Stomach smooth muscle (tissue), 2 donors: ENCODE results near the gene CACFD1.

Experiments
- H3K27ac ChIP-seq: one replicate; pipeline ENCODE4 v1.7.0; 2013; ENCODE audit warnings: mild to moderate bottlenecking, low read length, inconsistent platforms
- H3K27me3 ChIP-seq, 2 donors: one replicate each; pipeline ENCODE4 v1.7.0; 2013; ENCODE audit warnings: low read length in 2 of 2; ENCODE audit not compliant: insufficient read depth in 2 of 2, control insufficient read depth in 1 of 2
- H3K36me3 ChIP-seq, 2 donors: one replicate each; pipeline ENCODE4 v1.7.0; 2013; ENCODE audit warnings: low read length in 2 of 2; ENCODE audit not compliant: control insufficient read depth in 2 of 2, insufficient read depth in 2 of 2
- H3K4me1 ChIP-seq: one replicate; pipeline ENCODE4 v1.7.0; 2013; ENCODE audit warnings: low read length; ENCODE audit not compliant: control insufficient read depth, insufficient read depth
- H3K4me3 ChIP-seq, 2 donors: one replicate each; pipeline ENCODE4 v1.7.0; 2013; ENCODE audit warnings: low read length in 2 of 2
- H3K9ac ChIP-seq, 2 donors: one replicate each; pipeline ENCODE4 v1.7.0; 2013; ENCODE audit warnings: low read length in 2 of 2, mild to moderate bottlenecking in 1 of 2
- H3K9me3 ChIP-seq, 2 donors: one replicate each; pipeline ENCODE4 v1.7.0; 2013; ENCODE audit warnings: low read length in 2 of 2; ENCODE audit not compliant: control insufficient read depth in 2 of 2
- donor health status: healthy.
- donor health status: Pancreatic carcinoma.

The CACFD1 gene

GRCh38 chr9:133505901-133506652 lies 46.3 kb downstream of the CACFD1 start:
- Histone ChIP-seq H3K36me3 (no peaks in the 10 kb centered on the region), H3K27ac (no peak overlapping the region), H3K9ac (no peak overlapping the region), H3K4me1 (peaks cover 17% of the 10 kb centered on the region), H3K9me3 (peaks cover 0 to 7% of the 10 kb centered on the region in 2 donors), H3K27me3 (peaks cover 0 to 7% of the 10 kb centered on the region in 2 donors), H3K4me3 (no peak overlapping the region)

GRCh38 chr9:133506653-133507038 lies 46.9 kb downstream of the CACFD1 start:
- Histone ChIP-seq H3K9me3 (peaks cover 0 to 2% of the 10 kb centered on the region in 2 donors), H3K9ac (no peak overlapping the region), H3K27me3 (peaks cover 0 to 7% of the 10 kb centered on the region in 2 donors), H3K36me3 (no peaks in the 10 kb centered on the region), H3K27ac (no peak overlapping the region), H3K4me1 (peaks cover 17% of the 10 kb centered on the region), H3K4me3 (no peak overlapping the region)

GRCh38 chr9:133507246-133507965 lies 47.6 kb downstream of the CACFD1 start:
- no peaks in the 10 kb centered on the region for H3K36me3 ChIP-seq
- no peak overlapping the region for H3K27ac ChIP-seq
- H3K4me1 ChIP-seq = peaks cover 17% of the 10 kb centered on the region
- H3K9me3 ChIP-seq = no peaks in the 10 kb centered on the region
- H3K9ac ChIP-seq = no peak overlapping the region
- no peak overlapping the region for H3K4me3 ChIP-seq
- peaks cover 0 to 7% of the 10 kb centered on the region in 2 donors for H3K27me3 ChIP-seq

DNA sequence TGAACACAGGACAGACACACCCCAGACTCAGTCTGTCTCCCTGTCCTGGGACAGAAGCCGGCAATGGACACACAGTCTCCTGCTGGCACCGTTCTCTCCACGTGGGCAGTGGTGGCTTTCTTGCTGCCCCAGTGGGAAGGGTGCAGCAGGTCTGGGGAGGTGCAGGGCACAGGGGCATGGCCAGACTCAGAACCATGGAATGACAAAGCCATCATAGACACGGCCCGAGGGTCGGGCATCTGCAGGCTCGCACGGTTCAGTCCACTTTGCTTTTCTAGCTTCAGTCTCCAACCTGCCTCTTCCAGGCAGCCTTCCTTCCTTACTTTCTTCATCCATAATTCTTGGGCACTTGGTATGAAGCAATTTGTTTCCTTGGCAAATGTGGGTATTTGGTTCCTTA lies 48.3 kb downstream of the CACFD1 start:
- no peaks in the 10 kb centered on the region for H3K9me3 ChIP-seq
- no peak overlapping the region for H3K4me3 ChIP-seq
- H3K4me1 ChIP-seq = peaks cover 17% of the 10 kb centered on the region
- no peaks in the 10 kb centered on the region for H3K36me3 ChIP-seq
- no peak overlapping the region for H3K9ac ChIP-seq
- no peak overlapping the region for H3K27ac ChIP-seq
- H3K27me3 ChIP-seq = peaks cover 0 to 7% of the 10 kb centered on the region in 2 donors

GRCh38 chr9:133509179-133510083 lies 49.7 kb downstream of the CACFD1 start:
- peaks cover 0 to 7% of the 10 kb centered on the region in 2 donors for H3K27me3 ChIP-seq

GRCh38 chr9:133510926-133511505 lies 51.2 kb downstream of the CACFD1 start:
- H3K27me3 ChIP-seq = peaks cover 4 to 9% of the 10 kb centered on the region in 2 donors
- peaks cover 21% of the 10 kb centered on the region for H3K4me1 ChIP-seq
- no peak overlapping the region for H3K9ac ChIP-seq
- H3K4me3 ChIP-seq = no peak overlapping the region
- no peak overlapping the region for H3K27ac ChIP-seq
- H3K9me3 ChIP-seq = no peaks in the 10 kb centered on the region
- no peaks in the 10 kb centered on the region for H3K36me3 ChIP-seq

More at GRCh38 chr9:133509179-133510083, 49.7 kb downstream of the CACFD1 start:
- Histone ChIP-seq H3K4me1 (peaks cover 24% of the 10 kb centered on the region), H3K27ac (no peak overlapping the region), H3K4me3 (no peak overlapping the region), H3K36me3 (no peaks in the 10 kb centered on the region), H3K9ac (peak overlapping the region in 1 of 2 donors; percentile 27), H3K9me3 (no peaks in the 10 kb centered on the region)

GRCh38 chr9:133511607-133512006 lies 51.8 kb downstream of the CACFD1 start:
- Histone ChIP-seq H3K4me1 (peaks cover 21% of the 10 kb centered on the region), H3K27ac (no peak overlapping the region), H3K9ac (no peak overlapping the region), H3K36me3 (no peaks in the 10 kb centered on the region), H3K27me3 (peaks cover 4 to 9% of the 10 kb centered on the region in 2 donors), H3K9me3 (no peaks in the 10 kb centered on the region), H3K4me3 (no peak overlapping the region)

GRCh38 chr9:133512253-133513213 lies 52.8 kb downstream of the CACFD1 start:
- H3K9ac ChIP-seq = no peak overlapping the region
- no peak overlapping the region for H3K4me3 ChIP-seq
- peaks cover 4 to 6% of the 10 kb centered on the region in 2 donors for H3K27me3 ChIP-seq
- no peak overlapping the region for H3K27ac ChIP-seq
- H3K36me3 ChIP-seq = no peaks in the 10 kb centered on the region
- H3K4me1 ChIP-seq = peaks cover 21% of the 10 kb centered on the region
- no peaks in the 10 kb centered on the region for H3K9me3 ChIP-seq

DNA sequence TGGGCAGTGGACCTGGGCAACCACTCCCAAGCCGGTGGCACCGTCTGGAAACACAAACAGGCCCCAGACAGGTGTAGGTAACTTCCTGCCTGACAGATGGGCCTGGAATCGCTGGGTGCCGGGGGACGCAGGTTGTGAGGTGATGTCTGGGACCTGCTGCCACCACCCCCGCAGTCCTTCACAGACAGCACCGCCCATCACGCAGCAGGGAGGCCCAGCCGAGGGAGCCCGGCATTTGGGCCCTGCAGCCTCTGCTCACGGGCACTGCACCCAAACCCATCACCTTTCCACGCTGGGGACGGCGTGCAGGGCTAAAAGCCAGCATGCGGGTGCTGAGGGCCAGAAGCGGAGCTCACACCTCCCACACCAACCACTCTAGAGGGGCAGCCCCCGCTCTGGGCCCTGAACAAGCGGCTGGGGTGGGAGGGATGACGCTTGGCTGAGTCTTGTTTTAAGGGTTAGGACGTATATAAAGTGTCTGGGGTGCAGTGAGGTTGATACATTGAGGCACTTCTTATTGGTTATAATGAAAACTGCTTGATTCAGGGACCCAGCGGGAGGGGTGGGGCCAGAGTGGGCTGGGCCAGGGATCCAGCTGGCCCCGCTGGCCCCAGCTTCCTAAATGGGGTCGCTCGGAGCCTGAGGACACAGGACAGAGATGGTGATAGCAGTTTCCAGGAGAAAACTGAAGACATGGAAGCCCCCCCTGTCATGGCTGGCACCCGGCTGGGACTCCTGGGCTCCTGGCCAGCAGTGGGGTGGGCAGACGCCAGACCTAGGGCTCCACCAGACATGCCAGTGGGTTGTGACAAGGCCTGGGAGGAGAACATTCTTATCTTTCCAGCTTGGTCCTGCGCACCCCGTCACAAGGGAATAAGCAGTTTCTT lies 53.7 kb downstream of the CACFD1 start:
- H3K4me3 ChIP-seq = no peak overlapping the region
- no peaks in the 10 kb centered on the region for H3K9me3 ChIP-seq
- peaks cover 21% of the 10 kb centered on the region for H3K4me1 ChIP-seq
- H3K27ac ChIP-seq = no peak overlapping the region
- peaks cover 4% of the 10 kb centered on the region in 2 donors for H3K27me3 ChIP-seq
- H3K36me3 ChIP-seq = no peaks in the 10 kb centered on the region
- H3K9ac ChIP-seq = no peak overlapping the region
